ENCODE measurements around the gene NKAIN4. TPM values are rescaled to one million over a fixed set of nuclear protein-coding genes. Genes with fewer than 3 reads are reported as not detected.

Gene NKAIN4
- total RNA-seq, 1 donor from 2014 or later = not detected

DNA sequence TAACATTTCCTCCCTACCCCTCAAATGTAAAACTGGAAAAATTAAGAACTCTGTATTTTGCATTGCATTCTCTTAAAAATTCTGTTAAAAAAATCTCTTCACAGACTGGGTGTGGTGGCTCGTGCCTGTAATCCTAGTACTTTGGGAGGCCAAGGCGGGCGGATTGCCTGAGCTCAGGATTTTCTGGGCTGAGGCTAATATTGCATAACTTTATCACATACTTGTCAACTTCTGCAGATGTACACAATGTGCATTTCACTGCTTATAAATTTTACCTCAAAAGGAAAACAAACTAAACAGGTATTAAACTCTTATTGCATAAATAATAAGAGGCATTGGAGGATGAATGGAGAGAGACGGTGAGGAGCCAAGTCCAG is 59.5 kb downstream of the NKAIN4 start:
- DNase-seq (ENCODE audit: low spot score) = no peak

DNA sequence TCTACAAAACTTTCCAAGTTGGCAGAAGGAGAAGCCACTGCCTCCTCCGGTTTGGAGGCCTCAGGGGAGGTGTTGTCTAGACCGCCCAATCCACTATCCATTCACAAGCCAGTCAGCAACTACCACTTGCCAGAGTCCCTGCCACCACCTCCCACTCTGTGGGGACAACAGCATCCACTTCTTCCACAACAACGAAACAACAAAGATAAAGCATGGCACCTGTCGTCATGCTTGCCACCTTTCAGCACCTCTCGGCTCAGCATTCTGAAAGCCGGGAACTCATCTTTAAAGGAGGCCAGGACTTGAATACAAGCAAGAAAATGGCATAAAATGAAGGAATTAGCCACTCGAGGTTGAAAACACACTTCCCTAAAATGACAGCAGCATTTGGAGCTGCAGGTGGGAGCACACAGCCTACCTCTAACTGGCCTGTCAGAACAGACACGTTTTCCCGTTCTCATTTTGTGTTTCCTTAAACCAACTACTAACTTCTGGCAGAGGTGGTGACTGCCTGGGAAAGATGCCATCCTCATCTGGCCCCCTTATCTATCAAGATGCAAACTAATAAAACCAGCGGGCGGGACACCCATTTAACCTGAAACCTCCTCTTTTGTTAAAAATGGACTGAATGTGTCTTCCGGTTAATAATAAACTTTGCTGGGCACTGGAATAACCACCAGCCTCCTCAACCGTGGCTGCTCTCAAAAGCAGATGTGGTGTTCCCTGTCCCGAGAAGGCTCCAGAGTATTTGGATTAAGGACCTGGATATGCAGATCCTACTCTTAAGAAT is 60.1 kb downstream of the NKAIN4 start:
- no peak for DNase-seq (ENCODE audit: low spot score)

DNA sequence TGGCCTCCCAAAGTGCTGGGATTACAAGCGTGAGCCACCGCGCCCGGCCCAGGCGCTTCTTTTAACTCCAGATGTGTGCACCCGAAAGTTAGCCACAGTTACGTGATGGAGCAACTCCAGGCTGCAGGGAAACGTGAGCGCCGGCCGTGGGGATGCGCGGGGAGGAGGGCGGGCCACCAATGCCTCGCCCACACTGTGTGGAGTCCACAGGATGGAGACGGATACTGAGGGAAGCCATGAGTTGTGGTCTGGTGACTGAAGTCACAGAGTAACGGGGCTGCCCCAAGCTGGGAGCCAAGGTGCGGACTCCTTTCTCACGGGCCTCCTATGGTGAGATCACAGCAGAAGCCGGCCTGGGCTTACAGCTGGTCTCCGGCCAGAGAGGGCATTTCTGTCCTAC is 61.5 kb downstream of the NKAIN4 start:
- no peak for DNase-seq (ENCODE audit: low spot score)

DNA sequence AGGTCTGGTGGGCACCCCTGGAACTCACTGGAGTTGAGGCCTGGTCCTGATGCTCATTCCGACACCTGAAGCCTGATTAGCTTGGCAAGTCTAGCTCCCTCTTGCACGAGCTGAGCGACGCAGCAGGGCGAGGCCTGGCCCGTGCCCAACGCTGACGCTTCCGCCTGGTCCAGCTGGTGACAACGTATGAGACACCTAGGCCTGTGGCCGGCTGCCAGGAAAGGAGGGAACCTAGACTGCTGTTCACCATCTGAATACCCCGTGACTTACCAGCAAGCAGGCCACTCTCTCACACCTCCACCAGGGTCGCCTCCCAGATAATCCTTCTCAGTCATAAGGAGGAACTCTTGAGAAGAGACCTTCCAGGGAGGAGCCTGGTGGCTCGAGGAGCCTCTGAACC is 62.9 kb downstream of the NKAIN4 start:
- DNase-seq (ENCODE audit: low spot score) = peak; percentile 93

DNA sequence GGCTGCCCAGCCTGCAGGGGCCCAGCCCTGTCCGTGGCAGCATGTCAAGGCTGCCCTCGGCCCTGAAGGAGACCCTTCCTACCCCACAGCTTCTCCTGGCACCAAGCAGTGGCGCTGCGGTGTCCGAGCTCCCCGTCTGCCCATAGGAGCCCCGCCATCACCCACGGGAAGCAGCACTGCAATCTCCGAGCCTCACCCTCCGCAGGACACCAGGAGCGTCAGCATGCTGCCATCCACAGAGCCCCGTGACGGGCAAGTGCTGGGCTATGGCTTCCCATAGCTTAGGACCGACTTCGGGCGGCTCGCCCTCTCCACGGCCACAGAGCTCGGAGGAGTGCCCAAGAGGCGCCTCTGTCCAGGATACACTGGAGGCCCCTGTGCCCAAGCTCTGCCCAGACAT is 63.4 kb downstream of the NKAIN4 start:
- no peak for DNase-seq (ENCODE audit: low spot score)

Other genes with a start within 250 kb of the NKAIN4 start
- not detected for gene BHLHE23, start 247.5 kb downstream of the NKAIN4 start, total RNA-seq
- gene YTHDF1, start 38.3 kb downstream of the NKAIN4 start, total RNA-seq = 40.8 TPM
- 0.14 TPM for gene BIRC7, start 18.6 kb downstream of the NKAIN4 start, total RNA-seq
- gene ARFGAP1, start 18.4 kb upstream of the NKAIN4 start, total RNA-seq = 106 TPM
- gene COL20A1, start 38.7 kb upstream of the NKAIN4 start, total RNA-seq = 0.14 TPM
- not detected for gene CHRNA4, start 106.9 kb upstream of the NKAIN4 start, total RNA-seq
- gene KCNQ2, start 218.2 kb upstream of the NKAIN4 start, total RNA-seq = 0.46 TPM
- 56.3 TPM for gene EEF1A2, start 244.6 kb upstream of the NKAIN4 start, total RNA-seq